B cell (primary cell): Measurements from ENCODE around the gene GPRC6A. TPM values are rescaled to one million over a fixed set of nuclear protein-coding genes. Genes with fewer than 3 reads are reported as not detected.

Experiments
- ATAC-seq: fragments of 200-7000 bp; cut with Tn5 transposase; one replicate; pipeline ENCODE4 v1.10.0; 2021; ENCODE audit warnings: low read depth, mild to moderate bottlenecking, moderate number of reproducible peaks, moderate library complexity
- CTCF ChIA-PET: fragments of 350-600 bp; sonication (Branson Sonifier 250); formaldehyde crosslinking; loops from one replicate; lab custom pipeline; 2021; ENCODE audit warnings: antibody characterized with exemption, inconsistent platforms; lab: Charles Lee
- POLR2A ChIA-PET: fragments of 350-600 bp; sonication (Branson Sonifier 250); formaldehyde crosslinking; loops from one replicate; lab custom pipeline; 2021; ENCODE audit warnings: antibody characterized with exemption; lab: Charles Lee
- DNase-seq: peaks from one replicate; pipeline ENCODE4 v3.0.0; 2013
- H2AFZ ChIP-seq: 2 replicates; pipeline ENCODE4 v1.6.1; 2012; ENCODE audit warnings: mild to moderate bottlenecking, low read depth, low read length; ENCODE audit not compliant: insufficient read depth, poor library complexity, severe bottlenecking
- H3K27ac ChIP-seq, 2 donors: 1 replicate in 1 of 2; 2 replicates in 1 of 2; pipeline ENCODE4 v1.5.1; 2012 to 2013; ENCODE audit warnings: low read length in 2 of 2, mild to moderate bottlenecking in 2 of 2, moderate library complexity in 1 of 2
- H3K27me3 ChIP-seq, 4 experiments: fragments of 200-600 bp in 1 of 4; sonication (generic) in 1 of 4; replicated peaks in 1 of 4; 1 replicate in 2 of 4; 2 replicates in 2 of 4; pipeline versions ENCODE4 v1.6.1 to v1.7.0; 2013 to 2016; ENCODE audit warnings: low read length in 3 of 4, mild to moderate bottlenecking in 2 of 4, mixed read lengths in 1 of 4, moderate library complexity in 1 of 4; ENCODE audit not compliant: insufficient read depth in 4 of 4, control insufficient read depth in 3 of 4; ENCODE audit errors: control extremely low read depth in 1 of 4
- H3K36me3 ChIP-seq, 2 experiments: replicated peaks in 1 of 2; 1 replicate in 1 of 2; 2 replicates in 1 of 2; pipeline versions ENCODE4 v1.6.1 to v1.7.1; 2013; ENCODE audit warnings: low read length in 1 of 2; ENCODE audit not compliant: insufficient read depth in 2 of 2, control insufficient read depth in 1 of 2; ENCODE audit errors: control extremely low read depth in 1 of 2, extremely low read depth in 1 of 2
- H3K4me1 ChIP-seq, 2 donors: fragments of 200-600 bp in 1 of 2; sonication (generic) in 1 of 2; 1 replicate in 1 of 2; 2 replicates in 1 of 2; pipeline versions ENCODE4 v1.5.1 to v1.6.1; 2013 to 2017; ENCODE audit warnings: low read length in 2 of 2; ENCODE audit not compliant: control insufficient read depth in 2 of 2, insufficient read depth in 2 of 2
- H3K4me2 ChIP-seq: replicated peaks from 2 replicates; pipeline ENCODE3; 2012; ENCODE audit warnings: mild to moderate bottlenecking, low read depth, low read length; ENCODE audit not compliant: poor library complexity, severe bottlenecking
- H3K4me3 ChIP-seq, 5 experiments: fragments of 200-600 bp in 1 of 5; sonication (generic) in 1 of 5; 1 replicate in 3 of 5; 2 replicates in 2 of 5; pipeline versions ENCODE4 v1.5.1 to v1.7.0; 2011 to 2016; ENCODE audit warnings: low read length in 4 of 5, mild to moderate bottlenecking in 4 of 5, low read depth in 2 of 5, control low read depth in 1 of 5, moderate library complexity in 1 of 5; ENCODE audit not compliant: insufficient read depth in 1 of 5; ENCODE audit errors: control extremely low read depth in 1 of 5, extremely low read depth in 1 of 5
- H3K79me2 ChIP-seq: fragments of 200-600 bp; sonication (generic); one replicate; pipeline ENCODE4 v1.6.0; 2016; ENCODE audit warnings: low read length; ENCODE audit not compliant: control insufficient read depth, insufficient read depth
- H3K9ac ChIP-seq: fragments of 200-600 bp; sonication (generic); 2 replicates; pipeline ENCODE4 v1.6.1; 2017; ENCODE audit warnings: mild to moderate bottlenecking, low read length, moderate library complexity
- H3K9me3 ChIP-seq, 3 donors: one replicate each; pipeline versions ENCODE4 v1.6.1 to v1.7.1; 2013; ENCODE audit warnings: low read length in 2 of 3; ENCODE audit not compliant: control insufficient read depth in 2 of 3, insufficient read depth in 1 of 3; ENCODE audit errors: control extremely low read depth in 1 of 3
- H4K20me1 ChIP-seq: 2 replicates; pipeline ENCODE4 v1.6.0; 2012; ENCODE audit warnings: mild to moderate bottlenecking, low read length; ENCODE audit not compliant: insufficient read depth, control insufficient read depth, poor library complexity, severe bottlenecking
- H3K27ac Mint-ChIP-seq: one replicate; pipeline ENCODE4 v1.8.0; 2021; ENCODE audit warnings: mixed read lengths
- H3K27me3 Mint-ChIP-seq: one replicate; pipeline ENCODE4 v1.8.0; 2021; ENCODE audit warnings: mixed read lengths
- H3K4me1 Mint-ChIP-seq: one replicate; pipeline ENCODE4 v1.8.0; 2021; ENCODE audit warnings: mixed read lengths
- H3K4me3 Mint-ChIP-seq: one replicate; pipeline ENCODE4 v1.8.0; 2021; ENCODE audit warnings: mixed read lengths
- H3K9me3 Mint-ChIP-seq: one replicate; pipeline ENCODE4 v1.8.0; 2022; ENCODE audit warnings: mixed read lengths; ENCODE audit not compliant: insufficient read depth
- CTCF ChIP-seq: fragments of 200-600 bp; IDR thresholded peaks from one replicate; pipeline ENCODE4 v1.8.0; 2022; ENCODE audit warnings: antibody characterized with exemption, mild to moderate bottlenecking
- EZH2 ChIP-seq: IDR thresholded peaks from 2 replicates; pipeline ENCODE4 v1.6.1; 2012; ENCODE audit warnings: borderline replicate concordance, low read depth, mild to moderate bottlenecking, moderate library complexity, low read length; ENCODE audit not compliant: insufficient read depth, poor library complexity, severe bottlenecking
- WGBS: methylation state at CpG from one replicate; pipeline ENCODE4 v1.1.5; 2013; ENCODE audit warnings: missing lambda C conversion rate; ENCODE audit not compliant: insufficient coverage; 5-methylcytosine and 5-hydroxymethylcytosine counted together
- intact Hi-C: fragments of 100-400 bp; cut with micrococcal nuclease; formaldehyde crosslinking; loops from one replicate; pipeline ENCODE4 v1.10.0; 2022
- polyA plus RNA-seq: library from polyadenylated mRNA; depleted of rRNA; stranded (reverse); fragments of >200 nt; gene quantifications from 2 replicates; pipeline ENCODE4 v1.2.3, GENCODE V29; 2012
- total RNA-seq, 2 donors: library from RNA; stranded (reverse); fragments of 120-200 nt in 1 of 2; gene quantifications; 1 replicate in 1 of 2; 2 replicates in 1 of 2; pipeline versions ENCODE4 v1.2.3 to v1.2.4, GENCODE V29; 2013 to 2022

The GPRC6A gene
- total and polyA plus RNA-seq, 2 donors (not counting 1 experiment from before 2014, with no cell fraction given) = not detected

- Mint-ChIP-seq H3K4me3 (no peak overlapping the region), H3K9me3 (no peaks in the 10 kb centered on the region), H3K27ac (no peak overlapping the region), H3K4me1 (no peaks in the 10 kb centered on the region), H3K27me3 (peaks cover 22% of the 10 kb centered on the region)
- Histone ChIP-seq H3K4me2 (no peak overlapping the region), H3K36me3 (no peaks in the 10 kb centered on the region), H3K27ac (no peak overlapping the region), H3K9ac (no peak overlapping the region), H4K20me1 (no peaks in the 10 kb centered on the region), H3K4me1 (no peaks in the 10 kb centered on the region), H3K79me2 (no peaks in the 10 kb centered on the region), H3K4me3 (no peak overlapping the region), H3K9me3 (no peaks in the 10 kb centered on the region), H2AFZ (no peak overlapping the region), H3K27me3 (no peaks in the 10 kb centered on the region)
- ChIA-PET CTCF (no interaction called here), POLR2A (no interaction called here)
- DNase-seq (no peak), ATAC-seq (no peak)
- TF ChIP-seq CTCF = no peak
- TF ChIP-seq EZH2 = no peak
- intact Hi-C loops = no loop called here
Observed at GRCh38 chr6:116799945-116800344, 28.9 kb downstream of the GPRC6A start.

DNA sequence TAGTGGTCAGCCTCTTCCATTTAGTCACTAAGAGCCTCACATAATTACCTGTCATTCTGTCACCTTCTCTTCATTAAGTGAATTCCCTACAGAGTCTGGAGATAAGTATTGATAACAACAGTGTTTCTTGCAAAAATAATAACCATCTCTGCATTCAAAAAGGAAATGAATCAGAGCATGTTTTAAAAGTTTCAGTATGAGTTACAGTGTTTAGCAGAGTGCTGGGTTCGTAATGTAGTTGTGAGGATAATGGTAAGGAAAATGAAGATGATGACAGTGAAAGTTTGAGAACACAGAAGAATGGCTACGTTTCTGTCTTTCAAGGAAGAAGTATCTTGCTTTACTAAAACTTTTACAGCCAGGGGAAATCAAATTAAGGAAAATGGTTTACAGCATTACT is 31.3 kb downstream of the GPRC6A start:
- WGBS = 20% methylated on average over 1 of the region's 2 CpGs
- no peaks in the 10 kb centered on the region for H3K4me1 Mint-ChIP-seq
- H4K20me1 ChIP-seq = no peaks in the 10 kb centered on the region
- TF ChIP-seq CTCF (no peak), EZH2 (no peak)
- H3K36me3 ChIP-seq = no peaks in the 10 kb centered on the region
- intact Hi-C loops = no loop called here
- DNase-seq = no peak
- no peak overlapping the region for H3K27ac ChIP-seq
- H3K9ac ChIP-seq = no peak overlapping the region
- CTCF ChIA-PET = no interaction called here
- H3K4me2 ChIP-seq = no peak overlapping the region
- no peaks in the 10 kb centered on the region for H3K9me3 ChIP-seq
- no peak overlapping the region for H3K4me3 ChIP-seq
- no peaks in the 10 kb centered on the region for H3K9me3 Mint-ChIP-seq
- H2AFZ ChIP-seq = no peak overlapping the region
- POLR2A ChIA-PET = no interaction called here
- H3K27me3 Mint-ChIP-seq = peaks cover 10% of the 10 kb centered on the region
- no peak overlapping the region for H3K27ac Mint-ChIP-seq
- no peaks in the 10 kb centered on the region for H3K4me1 ChIP-seq
- ATAC-seq = no peak
- no peak overlapping the region for H3K4me3 Mint-ChIP-seq
- H3K79me2 ChIP-seq = no peaks in the 10 kb centered on the region
- no peaks in the 10 kb centered on the region for H3K27me3 ChIP-seq
